Right hindlimb (tissue), 1 donor: Measurements from ENCODE around the gene DDX47.

Experiments
- DNase-seq: peaks from one replicate; pipeline ENCODE4 v3.0.0-alpha.2; 2018

DDX47 gene

DNA sequence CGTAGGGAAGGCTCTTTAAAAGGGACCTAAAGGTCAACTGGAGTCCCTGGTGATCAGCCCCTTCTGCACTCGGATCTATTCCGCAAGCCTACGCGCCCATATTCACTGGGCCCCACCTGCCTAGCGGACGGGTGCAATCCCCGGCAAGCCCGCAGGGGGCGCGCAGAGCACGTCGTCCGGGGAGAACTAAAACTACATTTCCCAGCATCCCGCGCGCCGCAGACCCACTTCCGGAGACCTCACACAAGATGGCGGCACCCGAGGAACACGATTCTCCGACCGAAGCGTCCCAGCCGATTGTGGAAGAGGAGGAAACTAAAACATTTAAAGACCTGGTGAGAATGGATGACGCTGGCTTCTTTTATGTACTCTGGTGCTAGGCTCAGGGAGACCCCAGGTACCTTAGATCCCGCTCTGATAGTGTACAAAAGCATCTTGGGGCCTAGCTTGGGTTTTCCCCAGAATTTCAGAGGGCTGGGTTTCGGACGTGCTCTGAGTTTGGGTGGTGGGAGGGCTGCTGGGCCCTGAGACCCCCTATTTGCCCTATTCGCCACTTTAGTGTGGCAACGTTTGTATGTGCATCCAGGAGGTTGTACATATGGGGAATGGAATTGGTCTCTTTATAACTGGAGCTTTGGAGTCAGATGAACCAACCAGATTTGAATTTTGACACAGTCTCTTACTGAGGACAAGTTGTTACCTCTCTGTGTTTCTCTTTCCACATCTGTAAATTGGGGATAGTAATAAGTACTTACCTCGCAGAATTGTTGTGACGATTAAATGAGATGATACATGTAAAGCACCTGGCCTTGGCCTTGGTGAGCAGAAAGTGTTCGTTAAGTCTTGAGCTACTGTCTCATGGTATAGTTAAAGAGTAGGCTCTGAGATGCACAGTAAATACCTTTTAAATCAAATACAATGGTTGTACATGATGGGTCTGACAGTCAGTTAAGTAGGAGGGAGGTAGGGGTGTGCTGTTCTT is at the start of gene DDX47:
TSS of gene DDX47 (plus strand) at position 227 of the 982 bp plus-strand sequence. CDS start at position 249, 22 bp downstream.
- peak; percentile 96 for DNase-seq

DNA sequence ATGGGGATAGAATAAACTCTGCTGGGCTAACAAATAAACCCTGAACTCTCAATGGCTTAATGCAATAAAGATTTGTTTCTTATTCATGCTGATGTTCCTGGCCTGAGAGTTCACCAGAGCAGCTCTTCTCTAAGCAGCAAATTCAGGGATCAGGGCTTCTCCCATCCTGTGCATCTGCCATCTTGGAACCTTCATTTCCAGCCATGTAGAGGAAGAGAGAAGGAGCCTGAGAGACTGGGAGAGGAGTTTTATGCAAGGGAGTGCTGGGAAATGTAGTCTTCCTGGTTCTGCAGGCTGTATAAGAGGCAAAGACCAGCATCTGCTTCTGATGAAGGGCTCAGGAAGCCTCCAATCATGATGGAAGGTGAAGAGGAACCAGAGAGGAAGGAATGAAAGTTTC is 48.3 kb upstream of the DDX47 start:
- DNase-seq: no peak

DNA sequence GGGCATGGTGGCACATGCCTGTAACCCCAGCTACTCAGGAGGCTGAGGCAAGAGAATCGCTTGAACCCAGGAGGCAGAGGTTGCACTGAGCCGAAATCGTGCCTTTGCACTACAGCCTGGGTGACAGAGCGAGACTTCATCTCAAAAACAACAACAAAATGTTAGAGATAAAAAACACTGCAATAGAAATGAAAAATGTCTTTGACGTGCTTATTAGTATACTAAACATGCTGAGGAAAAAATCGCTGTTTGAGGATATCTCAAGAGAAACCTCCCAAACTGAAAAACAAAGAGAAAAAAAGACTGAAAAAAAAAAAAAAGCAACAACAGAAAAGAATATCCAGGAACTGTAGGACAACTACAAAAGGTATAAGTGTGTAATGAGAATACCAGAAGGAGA is 42.9 kb upstream of the DDX47 start:
- DNase-seq: no peak

DNA sequence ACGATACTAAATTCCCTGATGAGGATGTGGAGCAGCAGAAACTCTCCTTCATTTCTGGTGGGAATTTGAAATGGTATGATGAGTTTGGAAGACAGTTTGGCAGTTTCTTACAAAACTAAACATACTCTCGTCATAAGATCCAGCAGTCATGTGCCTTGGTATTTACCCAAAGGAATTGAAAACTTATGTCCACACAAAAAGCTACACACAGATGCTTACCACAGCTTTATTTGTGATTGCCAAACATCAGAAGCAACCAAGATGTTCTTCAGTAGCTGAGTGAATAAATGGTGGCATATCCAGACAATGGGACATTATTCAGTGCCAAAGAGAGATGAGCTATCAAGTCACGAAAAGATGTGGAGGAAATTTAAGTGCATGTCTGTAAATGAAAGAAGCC is 38.4 kb upstream of the DDX47 start:
- DNase-seq: no peak

DNA sequence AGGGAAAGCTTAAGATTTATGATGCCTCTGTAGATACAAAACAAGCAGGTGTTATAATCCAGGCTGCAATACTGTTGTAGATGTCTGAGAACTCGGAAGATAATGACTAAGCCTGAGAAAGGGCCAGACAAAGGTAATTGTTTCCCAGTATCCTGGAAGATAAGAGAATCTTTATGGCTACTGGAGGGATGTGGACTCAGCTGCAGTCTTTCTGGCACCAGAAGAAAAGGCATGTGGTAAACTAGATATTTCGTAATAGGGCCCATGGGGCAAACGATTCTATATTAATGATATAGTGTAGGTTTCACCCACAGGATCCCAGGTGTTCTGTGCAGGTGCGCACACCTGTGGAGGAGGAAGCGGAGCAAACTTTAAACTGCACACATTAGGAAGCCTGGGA is 36.9 kb upstream of the DDX47 start:
- no peak for DNase-seq

DNA sequence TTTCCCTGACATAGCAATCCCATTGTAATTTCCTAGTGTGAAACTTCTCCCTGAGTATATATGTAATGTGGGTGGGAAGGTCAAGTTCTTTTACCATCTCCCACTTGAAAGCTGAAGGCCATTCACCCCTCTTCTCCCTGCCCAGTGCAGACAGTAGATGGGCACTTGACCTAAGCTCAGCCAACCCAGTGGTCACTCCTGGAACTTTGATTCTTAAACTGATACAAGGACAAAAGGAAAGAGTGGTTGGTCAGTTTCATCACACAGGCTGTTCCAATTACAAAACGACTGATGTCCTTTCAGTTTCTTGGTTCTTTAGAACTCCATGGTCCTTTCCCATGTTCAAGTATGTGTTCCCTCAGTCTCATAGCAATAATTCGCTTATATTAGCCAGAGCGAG is 36.1 kb upstream of the DDX47 start:
- no peak for DNase-seq

DNA sequence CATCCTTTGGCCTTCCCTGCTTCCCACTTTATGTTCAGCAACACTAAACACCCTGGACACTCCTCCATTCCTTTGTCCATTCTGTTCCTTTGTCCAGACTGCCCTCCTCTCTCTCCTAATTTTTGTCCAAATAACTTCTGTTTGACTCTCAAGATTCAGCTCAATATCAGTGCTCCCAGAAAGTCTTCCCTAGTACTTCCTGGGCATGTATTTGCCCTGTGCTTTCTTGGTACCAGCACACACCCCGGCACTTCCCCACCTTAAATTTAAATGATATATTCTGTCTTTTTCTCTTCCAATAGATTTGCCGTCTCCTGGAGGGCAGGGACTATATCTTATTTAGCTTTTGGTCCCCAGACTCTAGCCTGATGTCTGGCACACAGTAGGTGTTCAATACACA is 34.1 kb upstream of the DDX47 start:
- no peak for DNase-seq

DNA sequence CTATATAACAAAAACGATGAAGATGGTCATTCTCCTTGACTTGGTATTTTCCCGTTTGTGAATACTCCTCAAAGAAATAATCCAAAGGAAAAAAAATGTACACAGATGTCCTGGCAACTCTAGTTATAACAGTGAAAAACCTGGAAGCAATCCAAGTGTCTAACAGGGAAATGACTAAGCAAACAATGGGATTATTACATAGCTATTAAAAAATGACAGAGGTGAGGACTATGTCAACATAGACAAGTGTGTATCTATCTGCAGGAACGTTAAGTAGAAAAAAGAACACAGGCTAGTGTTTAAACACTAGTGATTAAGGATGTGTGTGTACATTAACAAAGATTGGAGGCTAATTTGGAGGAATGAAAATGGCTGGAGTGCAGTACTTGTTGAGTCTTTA is 33.6 kb upstream of the DDX47 start:
- no peak for DNase-seq

DNA sequence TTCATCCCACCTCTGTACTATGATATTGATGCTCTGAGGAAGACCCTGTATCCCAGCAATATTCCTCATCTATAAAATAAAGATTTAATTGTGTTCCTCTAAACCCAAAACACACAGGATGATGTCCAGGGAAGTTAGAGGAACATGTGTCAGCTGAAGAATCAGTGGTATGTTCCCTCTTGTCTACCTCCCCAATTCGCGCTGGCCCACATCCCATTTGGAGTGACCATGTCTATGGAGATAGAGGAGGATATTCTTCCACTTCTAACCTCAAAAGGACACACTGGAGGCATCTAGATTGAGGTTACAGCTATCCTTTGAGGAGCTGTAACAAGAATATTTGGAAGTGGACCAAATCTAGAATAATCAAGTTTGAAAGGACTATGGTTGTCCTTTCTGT is 29.0 kb upstream of the DDX47 start:
- no peak for DNase-seq

DNA sequence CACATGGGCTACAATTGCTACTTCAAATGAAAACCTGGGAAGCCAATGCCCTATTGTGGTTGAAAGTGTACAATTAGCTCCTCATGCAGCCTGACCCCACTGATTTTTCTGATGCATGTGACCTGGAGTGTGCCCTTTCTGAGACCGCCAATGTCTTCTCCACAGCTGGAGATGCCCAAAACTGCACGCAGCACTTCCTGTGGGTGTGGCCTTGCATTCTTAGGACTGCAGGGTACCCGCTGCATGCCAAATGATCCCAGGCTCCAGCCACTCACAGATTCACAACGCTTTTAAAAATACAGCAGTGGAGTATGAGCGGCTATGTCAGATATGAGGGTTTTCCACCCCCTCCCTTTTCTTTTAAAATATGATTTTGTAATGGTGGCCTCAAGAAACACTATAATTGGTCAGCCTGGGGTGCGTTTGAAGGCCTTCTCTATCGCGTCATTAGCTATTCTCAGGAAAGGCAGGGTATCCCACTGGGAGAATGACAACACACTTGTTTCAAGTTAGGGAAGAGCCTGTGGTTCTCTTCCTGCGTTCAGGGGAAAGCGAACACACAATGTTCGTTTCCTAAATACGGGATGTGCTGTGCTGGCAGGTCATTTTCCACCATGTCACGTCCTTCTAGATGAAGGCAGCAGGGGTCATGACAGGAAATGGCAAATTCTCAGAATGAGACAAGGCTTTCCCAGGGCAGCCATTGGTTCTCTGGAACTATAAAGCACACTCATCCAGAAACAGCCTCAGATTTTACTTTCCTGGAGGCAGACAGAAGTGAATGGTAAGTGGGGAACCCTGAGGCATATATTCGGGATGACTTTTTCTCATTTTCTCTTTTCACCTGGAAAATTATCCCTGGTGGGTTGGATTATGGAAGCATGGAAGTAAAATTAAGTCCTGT is 28.0 kb upstream of the DDX47 start, which contains the start of gene APOLD1:
TSS of gene APOLD1 (plus strand) at position 749 of the 904 bp plus-strand sequence. CDS start at position 782, 33 bp downstream.
- peak; percentile 56 for DNase-seq

DNA sequence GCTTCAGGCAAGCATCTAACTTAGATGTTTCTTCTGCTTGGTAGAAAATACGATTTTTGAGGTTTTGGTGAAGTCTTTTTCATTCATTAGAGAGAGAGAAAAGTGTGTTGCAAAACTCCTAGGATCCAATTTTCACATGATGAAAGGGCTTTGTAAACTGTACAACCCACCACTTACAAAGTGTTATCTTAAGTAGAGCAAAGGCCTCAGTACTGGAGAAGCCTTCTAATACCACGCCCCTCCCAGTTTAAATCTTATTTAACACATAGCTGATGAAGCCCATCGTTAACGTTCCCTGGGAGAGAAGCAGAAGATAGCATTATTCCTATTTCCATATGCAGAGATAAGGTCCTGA is 26.8 kb upstream of the DDX47 start:
- DNase-seq: no peak

DNA sequence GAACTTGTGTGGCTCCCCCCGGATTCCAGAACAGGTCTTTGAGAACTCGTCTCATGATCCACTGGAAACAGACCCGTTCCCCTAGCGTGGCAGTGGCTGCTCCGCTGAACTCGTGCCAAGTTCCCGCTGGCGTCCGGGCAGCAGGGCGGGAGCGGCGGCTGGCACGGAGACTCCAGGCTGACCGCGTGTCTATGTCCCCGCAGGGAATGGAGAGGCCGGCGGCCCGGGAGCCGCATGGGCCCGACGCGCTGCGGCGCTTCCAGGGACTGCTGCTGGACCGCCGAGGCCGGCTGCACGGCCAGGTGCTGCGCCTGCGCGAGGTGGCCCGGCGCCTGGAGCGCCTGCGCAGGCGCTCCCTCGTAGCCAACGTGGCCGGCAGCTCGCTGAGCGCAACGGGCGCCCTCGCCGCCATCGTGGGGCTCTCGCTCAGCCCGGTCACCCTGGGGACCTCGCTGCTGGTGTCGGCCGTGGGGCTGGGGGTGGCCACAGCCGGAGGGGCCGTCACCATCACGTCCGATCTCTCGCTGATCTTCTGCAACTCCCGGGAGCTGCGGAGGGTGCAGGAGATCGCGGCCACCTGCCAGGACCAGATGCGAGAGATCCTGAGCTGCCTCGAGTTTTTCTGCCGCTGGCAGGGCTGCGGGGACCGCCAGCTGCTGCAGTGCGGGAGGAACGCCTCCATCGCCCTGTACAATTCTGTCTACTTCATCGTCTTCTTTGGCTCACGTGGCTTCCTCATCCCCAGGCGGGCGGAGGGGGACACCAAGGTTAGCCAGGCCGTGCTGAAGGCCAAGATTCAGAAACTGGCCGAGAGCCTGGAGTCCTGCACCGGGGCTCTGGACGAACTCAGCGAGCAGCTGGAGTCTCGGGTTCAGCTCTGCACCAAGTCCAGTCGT is 26.2 kb upstream of the DDX47 start:
- DNase-seq: peak; percentile 90

DNA sequence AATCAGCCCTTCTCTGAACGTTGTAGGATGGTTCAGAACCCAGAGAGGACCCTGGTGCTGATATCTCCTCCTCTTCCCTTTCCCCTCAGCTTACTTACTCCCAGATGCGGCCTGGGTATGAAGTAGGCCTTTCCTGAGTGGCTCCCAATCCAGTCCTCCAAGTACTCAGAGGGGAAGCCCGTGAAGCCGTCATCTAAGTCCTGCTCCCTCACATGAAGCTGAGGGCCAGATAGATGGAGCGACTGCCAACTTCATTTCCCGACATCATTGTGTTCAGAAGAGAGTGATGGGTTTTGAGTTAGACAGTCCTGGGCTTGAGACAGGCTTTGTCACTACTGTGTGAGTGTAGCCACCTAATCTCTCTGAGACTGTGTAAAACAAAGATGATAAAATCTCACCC is 25.0 kb upstream of the DDX47 start:
- DNase-seq: no peak

DNA sequence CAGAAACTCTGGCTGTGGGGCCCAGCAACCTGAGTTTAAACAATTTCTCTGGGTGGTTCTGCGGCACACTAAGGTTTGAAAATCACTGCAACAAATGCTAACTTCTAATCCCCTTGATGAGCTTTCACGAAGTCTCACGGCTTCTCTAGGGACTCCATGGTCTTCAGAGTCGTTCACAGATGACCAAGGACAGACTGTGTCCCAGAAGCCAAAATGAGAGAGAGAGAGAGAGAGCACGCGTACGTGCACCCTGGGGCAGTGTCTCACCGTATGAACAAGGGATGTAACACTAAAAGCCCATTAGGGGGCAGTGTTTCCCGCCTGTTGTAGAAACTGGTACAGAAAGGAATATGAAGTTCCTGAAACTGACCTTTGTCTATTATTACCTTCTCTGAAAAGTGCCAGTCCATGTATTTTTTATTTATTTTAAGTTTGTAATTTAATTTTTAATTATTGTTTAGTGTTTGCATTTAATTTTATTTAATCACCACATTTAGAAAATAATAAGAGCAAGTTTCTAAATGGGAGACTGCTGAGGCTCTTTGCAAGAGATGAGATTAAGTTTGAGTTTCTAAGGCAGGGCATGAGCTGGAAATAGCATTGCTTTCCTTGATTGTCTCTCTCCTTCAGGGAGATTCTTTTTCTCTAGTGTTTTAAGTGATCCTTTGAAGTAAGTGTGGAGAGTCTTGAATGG is 24.3 kb upstream of the DDX47 start:
- peak; percentile 72 for DNase-seq

DNA sequence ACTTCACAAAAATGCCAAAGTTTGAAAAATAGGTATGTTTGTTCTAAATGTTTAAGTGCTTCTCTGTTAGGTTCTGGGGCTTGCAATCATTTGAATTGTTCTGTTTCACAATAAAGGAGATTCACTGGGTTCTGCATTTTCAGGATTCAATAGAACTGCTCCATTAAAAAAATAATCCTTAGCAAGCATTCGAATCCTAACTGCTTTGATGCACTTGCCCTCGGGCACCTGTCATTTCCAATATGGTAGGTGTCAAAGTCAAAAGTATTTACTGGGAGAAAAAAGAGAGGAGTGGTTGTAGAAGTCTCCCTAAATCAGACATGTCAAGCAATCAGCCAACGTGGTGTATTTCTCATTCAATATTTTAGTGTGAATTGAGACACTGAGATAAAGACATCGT is 22.2 kb upstream of the DDX47 start:
- no peak for DNase-seq

DNA sequence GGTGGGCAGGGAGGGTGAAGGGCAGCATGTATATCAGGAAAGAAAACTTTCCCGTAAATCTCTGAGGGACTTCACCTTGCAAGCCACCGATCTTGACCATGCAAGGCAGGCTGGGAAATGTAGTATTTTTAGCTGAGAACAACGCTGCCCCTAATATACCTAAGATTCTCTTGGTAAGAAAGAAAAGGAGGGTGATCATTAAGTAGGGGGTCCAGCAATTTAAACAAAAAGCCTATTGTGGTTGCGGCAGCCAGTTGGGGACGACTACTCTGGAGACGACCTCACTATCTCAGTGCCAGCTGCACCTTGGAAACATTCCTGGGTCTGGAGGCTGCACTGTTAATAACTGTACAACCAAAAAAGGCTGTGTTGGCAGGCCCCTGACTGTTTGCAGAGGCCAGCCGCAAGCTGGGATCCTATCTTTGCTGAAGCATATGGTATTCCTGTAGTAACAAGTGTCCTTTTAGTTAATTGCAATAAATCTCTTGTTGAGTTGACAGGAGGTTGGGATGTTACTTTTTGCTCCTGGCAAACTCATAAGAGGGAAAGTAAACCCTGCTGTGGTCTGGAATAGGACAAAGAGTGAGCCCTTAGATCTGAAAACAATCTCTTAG is 21.3 kb upstream of the DDX47 start:
- peak; percentile 77 for DNase-seq

DNA sequence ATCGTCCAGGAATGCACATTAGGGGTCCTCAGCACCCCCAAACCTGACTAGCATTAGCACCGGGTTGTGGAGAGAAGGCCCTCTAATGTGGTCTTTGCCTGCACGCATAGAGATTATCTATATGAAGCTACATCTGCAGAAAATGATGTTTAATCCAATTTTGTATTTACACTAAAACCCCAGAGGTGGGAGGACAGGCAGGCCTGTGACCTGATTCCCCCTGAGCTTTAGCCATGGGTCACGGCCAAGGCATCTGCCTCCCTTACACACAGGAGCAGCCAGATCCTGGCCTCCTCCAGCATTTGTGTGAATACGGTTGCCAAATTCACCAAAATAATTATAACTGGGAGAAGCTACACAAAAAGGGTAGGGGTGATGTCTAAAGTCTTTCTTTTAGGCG is 20.7 kb upstream of the DDX47 start:
- DNase-seq: no peak

DNA sequence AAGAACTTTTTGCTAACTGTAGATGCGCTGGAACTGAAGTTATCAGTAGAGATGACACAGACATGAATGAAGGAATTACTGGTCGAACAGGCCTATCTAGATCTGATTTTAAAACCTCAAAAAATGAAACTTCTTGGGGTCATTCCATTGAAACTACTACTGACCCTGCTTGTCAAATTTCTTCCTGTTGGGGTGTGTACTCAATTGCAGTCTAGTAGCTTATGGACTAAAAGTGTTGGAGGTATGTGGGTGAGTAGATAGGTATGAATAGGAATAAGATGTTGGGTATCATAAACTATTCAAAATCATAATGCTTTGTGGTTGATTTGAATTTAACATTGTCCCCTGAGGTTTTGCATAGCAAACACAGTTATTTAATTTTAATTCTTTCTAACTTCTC is 18.5 kb upstream of the DDX47 start:
- no peak for DNase-seq

DNA sequence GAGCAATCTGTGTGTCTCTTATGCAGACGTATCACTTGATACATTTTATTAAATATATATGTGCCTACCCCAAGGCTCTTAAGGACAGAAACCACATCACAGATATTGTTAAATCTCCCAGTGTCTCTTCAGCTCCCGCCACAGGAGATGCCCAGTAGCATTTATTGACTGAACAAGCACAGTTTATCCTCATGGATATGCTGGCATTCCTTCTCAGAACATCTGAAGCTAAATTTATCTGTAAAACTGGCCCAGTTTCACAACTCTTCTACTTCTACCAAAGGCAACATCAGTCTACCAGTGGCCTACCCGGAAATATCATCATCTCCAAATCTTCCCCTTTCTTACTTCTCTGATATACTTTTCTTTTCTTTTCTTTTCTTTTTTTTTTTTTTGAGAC is 17.0 kb upstream of the DDX47 start:
- no peak for DNase-seq

DNA sequence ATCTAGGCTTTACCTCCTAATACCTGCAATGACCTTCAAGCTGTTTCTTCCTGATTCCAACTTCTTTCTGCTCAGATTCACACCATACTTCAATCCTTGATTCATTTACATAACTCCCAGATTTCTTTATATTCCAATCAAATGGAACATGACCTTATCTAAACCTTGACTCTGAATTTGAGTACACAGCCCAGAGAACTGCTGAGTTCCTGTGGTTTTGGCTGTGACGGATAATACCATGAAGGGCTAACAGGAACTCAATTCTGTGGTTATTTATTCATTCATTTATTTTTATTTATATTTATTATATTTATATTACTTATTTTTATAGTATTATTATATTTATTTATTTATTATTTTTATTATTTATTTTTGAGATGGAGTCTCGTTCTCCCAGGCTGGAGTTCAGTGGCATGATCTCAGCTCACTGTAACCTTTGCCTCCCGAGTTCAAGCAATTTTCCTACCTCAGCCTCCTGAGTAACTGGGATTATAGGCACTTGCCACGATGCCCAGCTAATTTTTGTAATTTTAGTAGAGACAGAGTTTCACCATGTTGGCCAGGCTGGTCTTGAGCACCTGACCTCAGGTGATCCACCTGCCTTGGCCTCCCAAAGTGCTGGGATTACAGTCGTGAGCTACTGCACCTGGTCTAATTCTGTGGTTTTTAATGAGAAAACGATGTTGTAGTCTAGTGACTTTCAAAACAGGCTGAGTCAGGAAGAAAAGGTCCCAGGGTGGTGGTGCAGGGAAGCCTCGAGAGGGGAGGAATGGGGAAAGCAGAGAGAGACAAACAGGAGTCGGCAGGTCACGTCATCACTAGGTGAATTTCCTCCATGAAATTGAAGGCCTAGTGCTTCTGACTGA is 16.0 kb upstream of the DDX47 start:
- no peak for DNase-seq

DNA sequence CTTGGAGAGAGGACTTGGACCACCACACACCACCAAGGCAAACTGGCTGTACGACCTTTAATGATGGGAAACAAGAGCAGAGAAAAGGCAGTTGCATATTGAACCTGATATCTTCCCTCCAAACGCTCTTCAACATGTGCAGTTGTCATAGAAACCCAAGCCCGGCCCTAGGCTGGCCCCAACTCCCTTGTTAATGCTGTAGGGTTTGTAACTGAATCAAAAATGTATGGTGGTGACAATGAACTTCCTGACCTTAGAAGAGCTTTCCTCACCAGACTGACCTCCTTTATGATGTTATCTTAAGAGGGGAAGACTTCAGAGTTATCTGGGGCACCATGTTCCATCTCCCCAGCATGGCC is 15.4 kb upstream of the DDX47 start:
- DNase-seq: no peak
